Liver (tissue), 2 donors: ENCODE data around the gene TCTN1.

Experiments used
- CTCF ChIP-seq: fragments of 150-350 bp; IDR thresholded peaks from 2 replicates; pipeline ENCODE4 v1.5.1; 2017; ENCODE audit warnings: improper control_type of control experiment, low read depth, low read length; ENCODE audit not compliant: missing input control
- TF ChIP-seq, protein P1 (sequence below): IDR thresholded peaks from 2 replicates; pipeline ENCODE4 v1.6.1; 2016; ENCODE audit warnings: antibody characterized with exemption
- donor health status: healthy.

GRCh38 chr12:110568752-110569151 lies 45.2 kb upstream of the TCTN1 start:
- TF ChIP-seq CTCF = no peak
- TF ChIP-seq, protein P1, sequence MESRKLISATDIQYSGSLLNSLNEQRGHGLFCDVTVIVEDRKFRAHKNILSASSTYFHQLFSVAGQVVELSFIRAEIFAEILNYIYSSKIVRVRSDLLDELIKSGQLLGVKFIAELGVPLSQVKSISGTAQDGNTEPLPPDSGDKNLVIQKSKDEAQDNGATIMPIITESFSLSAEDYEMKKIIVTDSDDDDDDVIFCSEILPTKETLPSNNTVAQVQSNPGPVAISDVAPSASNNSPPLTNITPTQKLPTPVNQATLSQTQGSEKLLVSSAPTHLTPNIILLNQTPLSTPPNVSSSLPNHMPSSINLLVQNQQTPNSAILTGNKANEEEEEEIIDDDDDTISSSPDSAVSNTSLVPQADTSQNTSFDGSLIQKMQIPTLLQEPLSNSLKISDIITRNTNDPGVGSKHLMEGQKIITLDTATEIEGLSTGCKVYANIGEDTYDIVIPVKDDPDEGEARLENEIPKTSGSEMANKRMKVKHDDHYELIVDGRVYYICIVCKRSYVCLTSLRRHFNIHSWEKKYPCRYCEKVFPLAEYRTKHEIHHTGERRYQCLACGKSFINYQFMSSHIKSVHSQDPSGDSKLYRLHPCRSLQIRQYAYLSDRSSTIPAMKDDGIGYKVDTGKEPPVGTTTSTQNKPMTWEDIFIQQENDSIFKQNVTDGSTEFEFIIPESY = no peak
